Chondrocyte (in vitro differentiated cells): ENCODE measurements around the gene ZDHHC11B. TPM values are rescaled to one million over a fixed set of nuclear protein-coding genes. Genes with fewer than 3 reads are reported as not detected.
"Not testable (repeated sequence)": the region's sequence is repeated elsewhere in the genome, so short reads cannot be mapped to it uniquely, and the experiment has no call there.

Experiments
- DNase-seq: peaks from one replicate; pipeline ENCODE4 v3.0.0; 2021; ENCODE audit warnings: mixed read lengths, low spot score
- H3K27ac Mint-ChIP-seq: one replicate; pipeline ENCODE4 v1.8.0; 2021; ENCODE audit warnings: mild to moderate bottlenecking, moderate library complexity, mixed read lengths; ENCODE audit not compliant: unreplicated experiment
- H3K27me3 Mint-ChIP-seq: 2 replicates; pipeline ENCODE4 v1.8.0; 2021; ENCODE audit warnings: low read depth, mixed read lengths
- H3K36me3 Mint-ChIP-seq: 2 replicates; pipeline ENCODE4 v1.8.0; 2021; ENCODE audit warnings: low read depth, mixed read lengths
- H3K4me1 Mint-ChIP-seq: 2 replicates; pipeline ENCODE4 v1.8.0; 2021; ENCODE audit warnings: low read depth, mild to moderate bottlenecking, mixed read lengths
- H3K4me3 Mint-ChIP-seq: one replicate; pipeline ENCODE4 v1.8.0; 2021; ENCODE audit warnings: mild to moderate bottlenecking, moderate library complexity, mixed read lengths; ENCODE audit not compliant: unreplicated experiment
- H3K9me3 Mint-ChIP-seq: 2 replicates; pipeline ENCODE4 v1.8.0; 2021; ENCODE audit warnings: low read depth, mixed read lengths
- CTCF ChIP-seq: fragments of 200-600 bp; sonication (generic); IDR thresholded peaks from 2 replicates; pipeline ENCODE4 v1.5.0; 2021; ENCODE audit warnings: antibody characterized with exemption, mild to moderate bottlenecking, moderate library complexity
- total RNA-seq: library from RNA; stranded (reverse); gene quantifications from 3 replicates; pipeline ENCODE4 v1.2.1, GENCODE V29; 2021

The ZDHHC11B gene
- total RNA-seq, 1 donor from 2014 or later, result 0.17 TPM

GRCh38 chr5:684751-685216 lies 99.7 kb downstream of the ZDHHC11B start:
- H3K27me3 Mint-ChIP-seq, result peaks cover 4% of the 10 kb centered on the region
- no peak overlapping the region for H3K4me3 Mint-ChIP-seq
- H3K9me3 Mint-ChIP-seq, result no peaks in the 10 kb centered on the region
- TF ChIP-seq CTCF, result no peak
- H3K27ac Mint-ChIP-seq, result no peak overlapping the region
- peak; percentile 77 for DNase-seq
- H3K36me3 Mint-ChIP-seq, result no peaks in the 10 kb centered on the region
- H3K4me1 Mint-ChIP-seq, result no peaks in the 10 kb centered on the region

GRCh38 chr5:683551-684481 lies 100.7 kb downstream of the ZDHHC11B start:
- DNase-seq, result peak; percentile 75
- Mint-ChIP-seq H3K4me3 (no peak overlapping the region), H3K27me3 (peaks cover 4% of the 10 kb centered on the region), H3K9me3 (no peaks in the 10 kb centered on the region), H3K4me1 (no peaks in the 10 kb centered on the region), H3K27ac (no peak overlapping the region), H3K36me3 (no peaks in the 10 kb centered on the region)
- no peak for TF ChIP-seq CTCF

- not testable (repeated sequence) for H3K27me3 Mint-ChIP-seq, H3K36me3 Mint-ChIP-seq, H3K4me1 Mint-ChIP-seq, H3K27ac Mint-ChIP-seq, H3K9me3 Mint-ChIP-seq, H3K4me3 Mint-ChIP-seq
- DNase-seq, result peak; percentile 79
Observed at GRCh38 chr5:682651-683358, 101.7 kb downstream of the ZDHHC11B start.

GRCh38 chr5:682216-682615 lies 102.3 kb downstream of the ZDHHC11B start:
- not testable (repeated sequence) for H3K27me3 Mint-ChIP-seq, H3K4me3 Mint-ChIP-seq, DNase-seq, H3K27ac Mint-ChIP-seq, H3K4me1 Mint-ChIP-seq, H3K36me3 Mint-ChIP-seq, H3K9me3 Mint-ChIP-seq

- not testable (repeated sequence) for H3K36me3 Mint-ChIP-seq, H3K27ac Mint-ChIP-seq, H3K4me3 Mint-ChIP-seq, H3K9me3 Mint-ChIP-seq, H3K4me1 Mint-ChIP-seq, H3K27me3 Mint-ChIP-seq
- peak; percentile 86 for DNase-seq
Observed at GRCh38 chr5:681317-682191, 103.0 kb downstream of the ZDHHC11B start.

GRCh38 chr5:680836-681235 lies 103.7 kb downstream of the ZDHHC11B start:
- not testable (repeated sequence) for H3K4me1 Mint-ChIP-seq, H3K27ac Mint-ChIP-seq, H3K36me3 Mint-ChIP-seq, H3K9me3 Mint-ChIP-seq, H3K4me3 Mint-ChIP-seq, DNase-seq
- peaks cover 11% of the 10 kb centered on the region for H3K27me3 Mint-ChIP-seq

GRCh38 chr5:680118-680795 lies 104.3 kb downstream of the ZDHHC11B start:
- H3K36me3 Mint-ChIP-seq, H3K9me3 Mint-ChIP-seq, H3K4me1 Mint-ChIP-seq, H3K27ac Mint-ChIP-seq, DNase-seq, H3K4me3 Mint-ChIP-seq: not testable (repeated sequence)
- peaks cover 11% of the 10 kb centered on the region for H3K27me3 Mint-ChIP-seq

- H3K27ac Mint-ChIP-seq, H3K4me1 Mint-ChIP-seq, H3K4me3 Mint-ChIP-seq, DNase-seq, H3K27me3 Mint-ChIP-seq, H3K9me3 Mint-ChIP-seq, H3K36me3 Mint-ChIP-seq: not testable (repeated sequence)
Observed at GRCh38 chr5:679166-679895, 105.2 kb downstream of the ZDHHC11B start.

GRCh38 chr5:678521-678920 lies 106.0 kb downstream of the ZDHHC11B start:
- H3K27me3 Mint-ChIP-seq, H3K9me3 Mint-ChIP-seq, H3K4me3 Mint-ChIP-seq, H3K36me3 Mint-ChIP-seq, H3K27ac Mint-ChIP-seq, H3K4me1 Mint-ChIP-seq: not testable (repeated sequence)
- peak; percentile 81 for DNase-seq
